ENCODE measurements around the gene MED15. TPM values are rescaled to one million over a fixed set of nuclear protein-coding genes. Genes with fewer than 3 reads are reported as not detected.
"Not testable (repeated sequence)": the region's sequence is repeated elsewhere in the genome, so short reads cannot be mapped to it uniquely, and the experiment has no call there.

MED15 gene
- total and polyA plus RNA-seq, 3 experiments from 2014 or later = 98.0 to 120 (median 106) TPM

GRCh38 chr22:20504293-20504922, 3.0 kb upstream of the MED15 start:
- H3K9me3 Mint-ChIP-seq; H3K9me3 ChIP-seq (ENCODE audit: low read length); H3K4me3 ChIP-seq (ENCODE audit: low read length); H3K27ac ChIP-seq (ENCODE audit: low read depth, low read length); H3K4me3 Mint-ChIP-seq; H3K36me3 ChIP-seq (ENCODE audit: insufficient read depth, low read length); H3K27me3 Mint-ChIP-seq; H3K27me3 ChIP-seq (ENCODE audit: insufficient read depth, low read length, poor library complexity, severe bottlenecking); DNase-seq: not testable (repeated sequence)
- Mint-ChIP-seq H3K4me1 (peaks cover 22 to 25% (median 22%) of the 10 kb centered on the region in 3 donors), H3K36me3 (peaks cover 0 to 31% (median 8%) of the 10 kb centered on the region in 3 donors), H3K27ac (peak overlapping the region in 2 of 8 donors; percentile 6 to 60)
- ChIA-PET POLR2A (interaction anchor here (0.7 kb wide), 1 partner anchor 100 kb away, joined by 5 read pairs; no protein-coding TSS in a partner anchor), CTCF (interaction anchor here (1.8 kb wide), 1 partner anchor 40 kb away, joined by 3 read pairs; no protein-coding TSS in a partner anchor)
- peaks cover 15% of the 10 kb centered on the region for H3K4me1 ChIP-seq (ENCODE audit: insufficient read depth, low read length)

GRCh38 chr22:20506543-20507252, 712 bp upstream of the MED15 start:
- peak overlapping the region; percentile 98 for H3K4me3 ChIP-seq (ENCODE audit: low read length)
- peak overlapping the region; percentile 94 to 100 (median 97) for H3K4me3 Mint-ChIP-seq
- no peaks in the 10 kb centered on the region for H3K9me3 Mint-ChIP-seq
- no peaks in the 10 kb centered on the region for H3K9me3 ChIP-seq (ENCODE audit: low read length)
- peak overlapping the region; percentile 73 to 99 (median 97) for H3K27ac Mint-ChIP-seq
- ChIA-PET CTCF (interaction anchor here (1.2 to 4.3 kb wide), 7 partner anchors 10 to 64 kb away, joined by 3 to 16 read pairs (median 6); no protein-coding TSS in a partner anchor), POLR2A (interaction anchor here (1.2 to 2.9 kb wide), 5 partner anchors 41 to 61 kb away, joined by 8 to 23 read pairs (median 10); no protein-coding TSS in a partner anchor)
- H3K27me3 ChIP-seq (ENCODE audit: insufficient read depth, low read length, poor library complexity, severe bottlenecking) = no peaks in the 10 kb centered on the region
- peaks cover 5% of the 10 kb centered on the region for H3K36me3 ChIP-seq (ENCODE audit: insufficient read depth, low read length)
- peaks cover 0 to 1% of the 10 kb centered on the region in 2 donors for H3K27me3 Mint-ChIP-seq
- DNase-seq = no peak
- H3K27ac ChIP-seq (ENCODE audit: low read depth, low read length) = peak overlapping the region; percentile 99
- H3K4me1 Mint-ChIP-seq = peaks cover 42 to 48% (median 45%) of the 10 kb centered on the region in 3 donors
- H3K36me3 Mint-ChIP-seq = peaks cover 0 to 32% (median 12%) of the 10 kb centered on the region in 3 donors
- H3K4me1 ChIP-seq (ENCODE audit: insufficient read depth, low read length) = peaks cover 37% of the 10 kb centered on the region

GRCh38 chr22:20508067-20508755, 801 bp downstream of the MED15 start:
- not testable (repeated sequence) for H3K36me3 ChIP-seq (ENCODE audit: insufficient read depth, low read length); H3K27me3 ChIP-seq (ENCODE audit: insufficient read depth, low read length, poor library complexity, severe bottlenecking); DNase-seq; H3K9me3 Mint-ChIP-seq; H3K9me3 ChIP-seq (ENCODE audit: low read length); H3K27me3 Mint-ChIP-seq
- Mint-ChIP-seq H3K4me1 (peaks cover 48 to 59% (median 54%) of the 10 kb centered on the region in 3 donors), H3K36me3 (peaks cover 0 to 37% (median 12%) of the 10 kb centered on the region in 3 donors), H3K27ac (peak overlapping the region; percentile 73 to 99 (median 97)), H3K4me3 (peak overlapping the region; percentile 94 to 100 (median 97))
- Histone ChIP-seq H3K27ac (ENCODE audit: low read depth, low read length) (peak overlapping the region; percentile 99), H3K4me3 (ENCODE audit: low read length) (peak overlapping the region; percentile 98), H3K4me1 (ENCODE audit: insufficient read depth, low read length) (peaks cover 44% of the 10 kb centered on the region)
- CTCF ChIA-PET = interaction anchor here (1.1 to 4.3 kb wide), 12 partner anchors 11 to 233 kb away, joined by 3 to 16 read pairs (median 4); no protein-coding TSS in a partner anchor
- POLR2A ChIA-PET = interaction anchor here (0.6 to 2.9 kb wide), 9 partner anchors 12 to 60 kb away, joined by 3 to 23 read pairs (median 9); no protein-coding TSS in a partner anchor

- no peak for DNase-seq
- ChIA-PET POLR2A (interaction anchor here (0.6 to 2.9 kb wide), 4 partner anchors 11 to 59 kb away, joined by 3 to 23 read pairs (median 12); no protein-coding TSS in a partner anchor), CTCF (interaction anchor here (0.7 to 5.4 kb wide), 10 partner anchors 11 to 233 kb away, joined by 3 to 29 read pairs (median 4); no protein-coding TSS in a partner anchor)
- H3K9me3 ChIP-seq (ENCODE audit: low read length) = no peaks in the 10 kb centered on the region
- H3K27me3 ChIP-seq (ENCODE audit: insufficient read depth, low read length, poor library complexity, severe bottlenecking) = no peaks in the 10 kb centered on the region
- H3K27ac ChIP-seq (ENCODE audit: low read depth, low read length) = peak overlapping the region; percentile 99
- Mint-ChIP-seq H3K27ac (peak overlapping the region; percentile 73 to 99 (median 97)), H3K9me3 (no peaks in the 10 kb centered on the region), H3K4me3 (peak overlapping the region; percentile 94 to 100 (median 97)), H3K27me3 (peaks cover 0 to 1% of the 10 kb centered on the region in 2 donors), H3K4me1 (peaks cover 51 to 65% (median 60%) of the 10 kb centered on the region in 3 donors), H3K36me3 (peaks cover 0 to 42% (median 12%) of the 10 kb centered on the region in 3 donors)
- peaks cover 5% of the 10 kb centered on the region for H3K36me3 ChIP-seq (ENCODE audit: insufficient read depth, low read length)
- H3K4me1 ChIP-seq (ENCODE audit: insufficient read depth, low read length) = peaks cover 48% of the 10 kb centered on the region
- H3K4me3 ChIP-seq (ENCODE audit: low read length) = peak overlapping the region; percentile 98
Measured at GRCh38 chr22:20508815-20509271, 1.4 kb downstream of the MED15 start.

DNA sequence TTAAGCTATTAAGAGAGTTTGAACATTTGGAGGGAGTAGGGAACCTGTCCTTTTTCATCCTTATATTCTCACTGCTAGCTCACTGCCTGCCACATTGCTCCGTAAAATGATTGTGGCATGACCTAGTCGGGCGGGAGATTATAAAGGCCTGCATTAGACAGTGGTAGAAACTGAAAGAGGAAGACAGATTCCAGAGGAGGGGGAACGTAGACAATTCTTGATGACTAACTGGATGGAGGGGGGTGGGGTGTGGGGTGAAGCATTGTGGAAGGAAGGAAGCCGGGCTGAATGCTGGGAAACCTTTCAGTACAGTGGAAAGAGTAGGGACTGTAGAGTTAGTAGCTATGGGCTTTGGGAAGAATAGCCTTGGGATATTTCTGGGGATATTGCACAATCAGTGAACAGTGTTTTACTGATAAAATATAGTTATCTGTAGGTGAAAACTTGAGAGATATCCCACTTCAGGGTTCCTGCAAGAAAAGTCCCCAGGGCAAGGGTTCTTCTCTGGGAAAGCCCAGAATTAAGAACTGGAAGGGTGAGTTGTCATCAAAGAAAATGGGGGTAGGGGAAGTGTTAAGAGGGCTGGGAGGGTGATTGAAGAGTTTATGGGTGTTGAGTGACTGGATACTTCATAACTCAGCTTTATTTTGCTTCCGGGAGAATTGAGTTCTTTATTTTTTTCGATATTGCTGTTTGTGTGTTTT, 2.1 kb downstream of the MED15 start:
- H3K27me3 Mint-ChIP-seq = peaks cover 0 to 1% of the 10 kb centered on the region in 2 donors
- H3K4me1 Mint-ChIP-seq = peaks cover 58 to 72% (median 67%) of the 10 kb centered on the region in 3 donors
- Histone ChIP-seq H3K27me3 (ENCODE audit: insufficient read depth, low read length, poor library complexity, severe bottlenecking) (no peaks in the 10 kb centered on the region), H3K9me3 (ENCODE audit: low read length) (no peaks in the 10 kb centered on the region), H3K4me3 (ENCODE audit: low read length) (peak overlapping the region; percentile 98), H3K27ac (ENCODE audit: low read depth, low read length) (peak overlapping the region; percentile 99), H3K4me1 (ENCODE audit: insufficient read depth, low read length) (peaks cover 55% of the 10 kb centered on the region), H3K36me3 (ENCODE audit: insufficient read depth, low read length) (peaks cover 10% of the 10 kb centered on the region)
- H3K9me3 Mint-ChIP-seq = no peaks in the 10 kb centered on the region
- peak in 4 of 5 donors; percentile 38 to 54 (median 40) for DNase-seq
- peak overlapping the region; percentile 73 to 99 (median 96) for H3K27ac Mint-ChIP-seq
- POLR2A ChIA-PET = interaction anchor here (0.6 to 2.9 kb wide), 4 partner anchors 20 to 193 kb away, joined by 3 to 23 read pairs (median 10); no protein-coding TSS in a partner anchor
- peak overlapping the region; percentile 94 to 100 (median 97) for H3K4me3 Mint-ChIP-seq
- CTCF ChIA-PET = interaction anchor here (0.7 to 5.4 kb wide), 7 partner anchors 10 to 232 kb away, joined by 3 to 29 read pairs (median 5); no protein-coding TSS in a partner anchor
- H3K36me3 Mint-ChIP-seq = peaks cover 0 to 49% (median 12%) of the 10 kb centered on the region in 3 donors

- H3K4me1 Mint-ChIP-seq = peaks cover 65 to 81% (median 73%) of the 10 kb centered on the region in 3 donors
- H3K27me3 Mint-ChIP-seq = peaks cover 0 to 1% of the 10 kb centered on the region in 2 donors
- H3K4me1 ChIP-seq (ENCODE audit: insufficient read depth, low read length) = peaks cover 63% of the 10 kb centered on the region
- H3K36me3 Mint-ChIP-seq = peaks cover 0 to 57% (median 12%) of the 10 kb centered on the region in 3 donors
- peak overlapping the region; percentile 63 to 99 (median 86) for H3K27ac Mint-ChIP-seq
- no peaks in the 10 kb centered on the region for H3K27me3 ChIP-seq (ENCODE audit: insufficient read depth, low read length, poor library complexity, severe bottlenecking)
- peaks cover 15% of the 10 kb centered on the region for H3K36me3 ChIP-seq (ENCODE audit: insufficient read depth, low read length)
- no peaks in the 10 kb centered on the region for H3K9me3 Mint-ChIP-seq
- H3K9me3 ChIP-seq (ENCODE audit: low read length) = no peaks in the 10 kb centered on the region
- CTCF ChIA-PET = interaction anchor here (1.2 to 5.4 kb wide), 4 partner anchors 14 to 55 kb away, joined by 3 to 29 read pairs (median 5); no protein-coding TSS in a partner anchor
- no peak for DNase-seq
- H3K4me3 ChIP-seq (ENCODE audit: low read length) = no peak overlapping the region
- POLR2A ChIA-PET = no interaction called here
- H3K27ac ChIP-seq (ENCODE audit: low read depth, low read length) = no peak overlapping the region
- H3K4me3 Mint-ChIP-seq = peak overlapping the region; percentile 68 to 100 (median 96)
Measured at GRCh38 chr22:20510811-20511577, 3.6 kb downstream of the MED15 start.
